A673 (cell line): ENCODE results near the gene HK3. TPM values are rescaled to one million over a fixed set of nuclear protein-coding genes. Genes with fewer than 3 reads are reported as not detected.

ENCODE experiments used
- BruUV-seq: library from RNA; stranded (reverse); fragments of 400-500 nt; replicated peaks from 2 replicates; lab custom pipeline; 2021; lab: Mats Ljungman, UMichigan
- CTCF ChIA-PET: fragments of 300-600 bp; sonication (Branson Sonifier 250); formaldehyde crosslinking; loops from one replicate; lab custom pipeline; 2022; ENCODE audit warnings: antibody characterized with exemption; lab: Charles Lee
- POLR2A ChIA-PET: fragments of 300-600 bp; sonication (Branson Sonifier 250); formaldehyde crosslinking; loops from one replicate; lab custom pipeline; 2022; ENCODE audit warnings: antibody characterized with exemption; ENCODE audit not compliant: low non-redundant PET; lab: Charles Lee
- DNase-seq: peaks from one replicate; pipeline ENCODE4 v3.0.0-alpha.2; 2015; ENCODE audit warnings: low spot score
- H3K27ac ChIP-seq: fragments of 200-600 bp; sonication (generic); 2 replicates; pipeline ENCODE4 v1.5.1; 2016; ENCODE audit warnings: mixed run types, low read depth, mild to moderate bottlenecking, mixed read lengths, antibody characterized with exemption, low read length; ENCODE audit not compliant: poor library complexity, severe bottlenecking
- H3K27me3 ChIP-seq: fragments of 200-600 bp; sonication (generic); replicated peaks from 2 replicates; pipeline ENCODE4 v1.6.1; 2017; ENCODE audit warnings: mixed run types, low read depth, mild to moderate bottlenecking, mixed read lengths, antibody characterized with exemption, low read length; ENCODE audit not compliant: insufficient read depth, poor library complexity
- H3K36me3 ChIP-seq: fragments of 200-600 bp; sonication (generic); 2 replicates; pipeline ENCODE4 v1.6.1; 2016; ENCODE audit warnings: mixed run types, mild to moderate bottlenecking, mixed read lengths, antibody characterized with exemption, low read length; ENCODE audit not compliant: insufficient read depth, poor library complexity, severe bottlenecking
- H3K4me1 ChIP-seq: fragments of 200-600 bp; sonication (generic); 2 replicates; pipeline ENCODE4 v1.6.1; 2017; ENCODE audit warnings: mixed run types, mild to moderate bottlenecking, mixed read lengths, antibody characterized with exemption, low read length; ENCODE audit not compliant: insufficient read depth, poor library complexity, severe bottlenecking
- H3K4me3 ChIP-seq: fragments of 200-600 bp; sonication (generic); 2 replicates; pipeline ENCODE4 v1.5.1; 2016; ENCODE audit warnings: low read depth, mixed run types, mild to moderate bottlenecking, mixed read lengths, low read length; ENCODE audit not compliant: poor library complexity, severe bottlenecking
- H3K9me3 ChIP-seq: fragments of 200-600 bp; sonication (generic); 2 replicates; pipeline ENCODE4 v1.6.1; 2016; ENCODE audit warnings: mixed run types, low read depth, mild to moderate bottlenecking, mixed read lengths, antibody characterized with exemption, low read length; ENCODE audit not compliant: poor library complexity, severe bottlenecking
- EZH2 ChIP-seq: fragments of 200-600 bp; sonication (generic); IDR thresholded peaks from 2 replicates; pipeline ENCODE4 v1.6.1; 2017; ENCODE audit warnings: borderline replicate concordance, low read depth, mild to moderate bottlenecking, mixed read lengths, antibody characterized with exemption, low read length; ENCODE audit not compliant: poor library complexity, severe bottlenecking
- intact Hi-C: fragments of 100-400 bp; cut with micrococcal nuclease; formaldehyde crosslinking; loops from one replicate; pipeline ENCODE4 v1.10.0; 2022; ENCODE audit not compliant: unreplicated experiment
- total RNA-seq: library from RNA; stranded (reverse); gene quantifications from 2 replicates; pipeline ENCODE4 v1.2.3, GENCODE V29; 2021
- TF ChIP-seq, protein P1 (sequence below): fragments of 300-800, 200-600 bp; sonication (generic); conservative IDR thresholded peaks from 2 replicates; pipeline ENCODE4 v1.5.1; 2017; ENCODE audit warnings: low read depth, mild to moderate bottlenecking, antibody characterized with exemption, low read length, moderate library complexity, mixed read lengths

HK3 gene
- total RNA-seq, 1 experiment from 2014 or later = 0.84 TPM

DNA sequence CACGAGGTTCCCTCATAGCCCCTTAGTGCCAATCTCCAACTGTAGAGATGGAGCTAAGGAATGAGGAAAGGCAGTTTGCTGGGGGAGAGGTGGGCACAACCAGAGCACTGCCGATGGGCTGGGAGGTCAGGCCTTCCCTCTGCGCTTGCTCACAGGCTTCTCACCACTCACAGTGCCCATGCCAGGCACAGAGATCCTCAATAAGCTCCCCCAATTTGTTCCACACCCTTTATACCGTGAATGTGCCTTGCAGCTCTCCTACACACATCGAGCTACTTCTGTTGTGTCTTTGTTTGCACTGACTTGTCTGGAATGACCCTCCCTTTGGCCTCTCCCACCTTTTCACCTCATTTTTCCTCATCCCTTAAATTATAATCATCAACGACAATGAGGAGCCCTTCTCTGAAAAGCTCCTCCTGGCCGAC lies 1.6 kb upstream of the HK3 start:
- no peak for DNase-seq
- ChIA-PET POLR2A (no interaction called here), CTCF (no interaction called here)
- Histone ChIP-seq H3K27me3 (no peaks in the 10 kb centered on the region), H3K4me3 (no peak overlapping the region), H3K9me3 (no peaks in the 10 kb centered on the region), H3K27ac (no peak overlapping the region), H3K4me1 (no peaks in the 10 kb centered on the region), H3K36me3 (peaks cover 28% of the 10 kb centered on the region)
- BruUV-seq = no TSS peak
- intact Hi-C loops = no loop called here
- TF ChIP-seq, protein P1, sequence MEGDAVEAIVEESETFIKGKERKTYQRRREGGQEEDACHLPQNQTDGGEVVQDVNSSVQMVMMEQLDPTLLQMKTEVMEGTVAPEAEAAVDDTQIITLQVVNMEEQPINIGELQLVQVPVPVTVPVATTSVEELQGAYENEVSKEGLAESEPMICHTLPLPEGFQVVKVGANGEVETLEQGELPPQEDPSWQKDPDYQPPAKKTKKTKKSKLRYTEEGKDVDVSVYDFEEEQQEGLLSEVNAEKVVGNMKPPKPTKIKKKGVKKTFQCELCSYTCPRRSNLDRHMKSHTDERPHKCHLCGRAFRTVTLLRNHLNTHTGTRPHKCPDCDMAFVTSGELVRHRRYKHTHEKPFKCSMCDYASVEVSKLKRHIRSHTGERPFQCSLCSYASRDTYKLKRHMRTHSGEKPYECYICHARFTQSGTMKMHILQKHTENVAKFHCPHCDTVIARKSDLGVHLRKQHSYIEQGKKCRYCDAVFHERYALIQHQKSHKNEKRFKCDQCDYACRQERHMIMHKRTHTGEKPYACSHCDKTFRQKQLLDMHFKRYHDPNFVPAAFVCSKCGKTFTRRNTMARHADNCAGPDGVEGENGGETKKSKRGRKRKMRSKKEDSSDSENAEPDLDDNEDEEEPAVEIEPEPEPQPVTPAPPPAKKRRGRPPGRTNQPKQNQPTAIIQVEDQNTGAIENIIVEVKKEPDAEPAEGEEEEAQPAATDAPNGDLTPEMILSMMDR = no peak
- TF ChIP-seq EZH2 = no peak

DNA sequence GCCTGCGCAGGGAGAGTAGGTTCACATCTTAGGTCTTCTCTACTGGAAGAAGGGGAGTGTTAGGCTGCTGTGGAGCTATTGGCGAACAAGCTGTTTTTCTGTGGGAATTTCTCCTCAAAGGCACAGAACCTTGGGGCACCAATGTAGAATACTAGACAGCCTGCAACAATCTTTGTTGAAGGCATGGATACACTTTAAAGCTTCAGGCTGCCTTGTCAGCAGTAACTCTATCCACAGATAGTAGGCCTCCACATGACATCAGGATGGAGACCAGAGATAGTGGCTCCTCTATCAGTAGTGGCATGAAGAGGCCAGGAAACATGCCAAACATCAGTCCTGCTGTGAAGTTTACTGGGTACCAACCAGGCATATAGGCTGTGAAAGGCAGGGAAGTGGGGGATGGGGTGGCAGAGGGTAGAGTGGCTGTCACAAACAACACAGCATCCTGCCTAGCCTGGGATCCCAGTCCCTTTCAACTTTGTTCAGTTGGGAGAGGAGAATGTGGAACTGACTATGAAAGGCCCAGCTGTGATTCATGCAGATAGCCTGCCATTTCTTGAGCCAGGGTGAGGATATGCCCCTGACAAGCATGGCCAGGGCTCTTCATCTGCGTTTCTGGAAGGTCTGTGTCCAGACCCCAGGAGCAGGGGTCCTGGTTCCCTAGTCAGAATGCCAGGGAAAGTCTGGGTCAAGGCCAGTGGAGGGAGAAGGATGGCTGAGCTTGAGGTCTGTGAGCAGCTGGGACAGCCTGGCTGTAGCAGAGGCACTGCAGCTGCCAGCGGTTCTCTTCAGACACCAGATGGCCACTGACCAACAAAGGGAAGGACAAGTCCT lies 1.0 kb upstream of the HK3 start:
- intact Hi-C loops = no loop called here
- no peak for DNase-seq
- Histone ChIP-seq H3K4me3 (no peak overlapping the region), H3K36me3 (peaks cover 22% of the 10 kb centered on the region), H3K27ac (no peak overlapping the region), H3K27me3 (no peaks in the 10 kb centered on the region), H3K9me3 (no peaks in the 10 kb centered on the region), H3K4me1 (no peaks in the 10 kb centered on the region)
- TF ChIP-seq, protein P1 = no peak
- no peak for TF ChIP-seq EZH2
- BruUV-seq = no TSS peak
- POLR2A ChIA-PET = no interaction called here
- CTCF ChIA-PET = interaction anchor here (0.6 kb wide), 1 partner anchor 1039 kb away, joined by 3 read pairs; no protein-coding TSS in a partner anchor

DNA sequence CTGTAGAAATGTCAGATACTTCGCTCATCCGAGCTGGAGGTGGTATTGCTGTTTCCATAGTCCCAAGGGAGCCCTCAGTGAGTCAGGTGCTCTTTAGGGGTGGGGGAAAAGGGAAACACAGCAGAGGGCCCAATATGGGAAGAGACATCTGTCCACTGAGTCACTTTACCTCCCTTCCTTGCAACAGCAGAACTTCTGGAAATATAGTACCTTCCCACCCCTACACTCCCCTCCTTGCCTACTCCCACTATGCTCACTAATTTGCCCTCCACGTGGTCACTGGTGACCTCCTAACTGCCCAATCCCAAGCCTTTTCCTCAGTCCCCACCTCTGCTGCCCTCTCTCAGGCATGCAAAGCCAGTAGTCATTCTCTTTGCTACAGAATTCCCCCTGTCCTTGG lies 1.9 kb downstream of the HK3 start:
- CTCF ChIA-PET = no interaction called here
- H3K27ac ChIP-seq = no peak overlapping the region
- no peaks in the 10 kb centered on the region for H3K4me1 ChIP-seq
- TF ChIP-seq EZH2 = no peak
- TF ChIP-seq, protein P1 = no peak
- H3K36me3 ChIP-seq = no peaks in the 10 kb centered on the region
- BruUV-seq = no TSS peak
- intact Hi-C loops = no loop called here
- H3K27me3 ChIP-seq = no peaks in the 10 kb centered on the region
- H3K4me3 ChIP-seq = no peak overlapping the region
- H3K9me3 ChIP-seq = no peaks in the 10 kb centered on the region
- no peak for DNase-seq
- POLR2A ChIA-PET = no interaction called here
